LHCN-M2 (cell line): Measurements from ENCODE around the gene ZMIZ1. TPM values are rescaled to one million over a fixed set of nuclear protein-coding genes. Genes with fewer than 3 reads are reported as not detected.

Experiments
- DNase-seq: peaks from one replicate; pipeline ENCODE4 v3.0.0-alpha.2; 2012; ENCODE audit warnings: low read depth
- total RNA-seq: library from RNA; depleted of rRNA; stranded (reverse); fragments of >200 nt; gene quantifications from 2 replicates; pipeline ENCODE4 v1.2.3, GENCODE V29; 2014

ZMIZ1 gene
- total RNA-seq, 1 experiment from 2014 or later, result 12.5 TPM

- peak; percentile 39 for DNase-seq
Measured at GRCh38 chr10:79116801-79117723, 48.3 kb downstream of the ZMIZ1 start.

GRCh38 chr10:79118286-79119202, 49.8 kb downstream of the ZMIZ1 start:
- no peak for DNase-seq

DNA sequence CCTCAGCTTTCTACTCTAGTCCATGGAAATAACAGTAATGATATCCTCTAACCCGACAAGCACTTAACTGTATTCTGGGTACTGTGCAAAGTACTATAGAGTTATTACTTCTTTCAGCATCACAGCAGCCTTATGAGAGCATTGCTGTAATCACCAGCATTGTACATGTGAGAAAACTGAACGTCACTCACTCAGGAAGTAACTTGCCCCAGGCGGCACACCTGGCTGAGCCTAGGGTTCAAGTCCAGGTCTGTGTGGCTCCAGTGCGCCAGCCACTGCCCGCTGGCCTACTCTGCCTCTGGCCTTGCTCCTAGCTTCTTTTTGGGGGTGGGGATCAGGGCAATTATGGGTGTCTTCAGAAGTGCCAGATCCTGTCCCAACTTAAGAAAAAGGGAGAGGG, 50.5 kb downstream of the ZMIZ1 start:
- no peak for DNase-seq

- peak; percentile 98 for DNase-seq
Measured at GRCh38 chr10:79123547-79123963, 54.8 kb downstream of the ZMIZ1 start.

DNA sequence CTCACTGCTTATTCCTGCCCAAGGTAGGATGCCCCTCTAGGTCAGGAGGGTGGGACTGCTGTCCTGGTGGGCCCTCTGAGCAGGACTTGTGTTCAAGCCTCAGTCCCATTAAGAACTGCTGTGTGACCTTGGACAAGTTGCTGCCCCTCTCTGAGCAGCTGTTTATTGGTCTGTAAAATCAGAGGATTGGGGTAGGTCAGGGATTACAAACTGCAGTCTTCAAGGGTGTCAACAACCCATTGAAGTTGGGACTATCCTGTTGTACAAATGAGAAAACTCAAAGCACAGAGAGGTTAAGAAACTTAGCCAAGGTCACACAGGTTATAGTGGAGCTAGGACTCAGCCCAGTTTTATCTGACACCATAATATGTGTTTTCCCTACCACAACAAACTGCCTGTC, 55.3 kb downstream of the ZMIZ1 start:
- no peak for DNase-seq

DNA sequence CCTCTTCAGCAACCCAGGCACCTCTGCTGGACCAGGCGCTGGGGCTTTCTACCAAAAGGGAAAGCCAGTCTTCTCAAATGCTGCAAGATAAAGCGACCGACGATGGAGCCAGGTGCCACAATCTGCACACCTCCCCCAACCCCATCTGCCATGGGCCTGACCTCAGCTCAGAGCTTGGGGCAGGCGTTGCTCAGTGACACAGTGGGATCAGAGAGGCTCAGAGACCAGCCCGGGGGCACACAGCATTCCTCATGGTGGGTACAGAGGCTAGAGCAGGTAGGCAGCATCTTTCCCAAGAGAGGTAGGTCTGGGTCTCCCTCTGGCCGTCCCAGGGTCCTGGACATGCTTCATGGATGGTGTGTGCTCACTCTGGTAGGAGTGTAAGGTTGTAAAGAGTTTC, 56.3 kb downstream of the ZMIZ1 start:
- DNase-seq, result no peak

DNA sequence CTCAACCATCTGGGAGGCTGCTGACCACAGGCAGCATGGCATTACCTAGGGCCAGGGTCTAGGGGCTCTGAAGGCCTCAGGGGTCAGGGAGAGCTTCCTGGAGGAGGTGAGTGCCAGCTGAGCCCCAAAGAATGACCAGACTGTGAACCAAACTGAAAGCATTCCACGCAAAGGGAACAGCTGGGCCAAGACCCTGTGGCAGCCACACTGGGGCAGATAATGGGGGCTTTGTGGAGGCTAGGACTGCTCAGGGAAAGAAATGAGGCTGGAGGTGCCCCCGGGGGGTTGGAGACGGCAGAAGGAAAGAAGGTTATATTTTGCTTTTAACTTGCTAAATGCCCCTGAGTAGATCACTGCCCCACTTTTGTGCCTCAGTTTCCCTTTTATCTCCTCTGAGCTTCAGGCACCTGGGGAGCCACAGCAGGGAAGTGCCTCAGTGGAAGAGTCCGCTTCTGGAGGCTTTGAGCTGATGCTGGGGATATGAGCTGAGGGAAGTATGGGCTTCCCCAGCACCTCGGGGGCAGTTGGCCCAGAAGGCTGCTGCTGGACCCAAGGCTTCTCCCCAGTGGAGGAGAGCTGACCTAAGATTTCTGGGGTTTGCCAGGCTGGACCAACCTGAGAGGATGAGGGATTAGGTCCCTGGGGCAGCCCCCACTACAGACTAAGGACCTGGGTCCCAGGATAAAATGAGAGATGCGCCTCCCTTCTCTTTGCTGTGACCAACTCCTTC, 57.8 kb downstream of the ZMIZ1 start:
- no peak for DNase-seq

- DNase-seq, result peak; percentile 65
Measured at GRCh38 chr10:79127151-79127961, 58.6 kb downstream of the ZMIZ1 start.

DNA sequence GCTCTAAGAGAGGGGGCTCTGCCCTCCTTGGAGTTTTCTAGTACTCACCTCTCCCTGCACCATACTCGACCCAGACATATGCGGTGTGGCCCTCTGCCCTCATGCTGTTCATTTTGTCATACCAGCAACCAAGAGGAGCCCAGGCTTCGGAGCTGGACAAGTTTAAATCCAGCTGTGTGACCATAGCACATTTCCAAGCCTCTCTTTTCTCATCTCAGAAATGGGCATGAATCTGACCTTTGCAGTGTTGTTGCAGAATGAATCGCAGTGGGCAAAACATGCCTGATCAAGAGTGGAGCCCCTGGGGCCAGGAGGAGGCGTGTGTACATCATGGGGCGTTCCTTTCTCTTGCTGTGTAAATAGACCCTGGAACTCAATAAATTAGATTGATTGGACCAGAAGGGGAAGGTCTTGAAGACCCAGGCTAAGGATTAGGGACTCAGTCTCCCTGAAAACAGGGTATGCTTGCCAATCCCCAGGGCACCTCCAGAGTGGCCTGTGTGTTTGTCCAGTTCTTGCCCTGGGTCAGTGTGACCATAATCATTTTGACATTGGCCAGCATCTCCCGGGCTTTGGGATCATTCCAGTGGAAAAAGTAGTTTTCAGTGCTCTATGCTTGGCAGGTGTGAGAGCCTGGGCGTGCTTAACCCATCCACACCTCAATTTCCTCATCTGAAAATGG, 59.6 kb downstream of the ZMIZ1 start:
- DNase-seq, result no peak

GRCh38 chr10:79128923-79129305, 60.1 kb downstream of the ZMIZ1 start:
- no peak for DNase-seq

DNA sequence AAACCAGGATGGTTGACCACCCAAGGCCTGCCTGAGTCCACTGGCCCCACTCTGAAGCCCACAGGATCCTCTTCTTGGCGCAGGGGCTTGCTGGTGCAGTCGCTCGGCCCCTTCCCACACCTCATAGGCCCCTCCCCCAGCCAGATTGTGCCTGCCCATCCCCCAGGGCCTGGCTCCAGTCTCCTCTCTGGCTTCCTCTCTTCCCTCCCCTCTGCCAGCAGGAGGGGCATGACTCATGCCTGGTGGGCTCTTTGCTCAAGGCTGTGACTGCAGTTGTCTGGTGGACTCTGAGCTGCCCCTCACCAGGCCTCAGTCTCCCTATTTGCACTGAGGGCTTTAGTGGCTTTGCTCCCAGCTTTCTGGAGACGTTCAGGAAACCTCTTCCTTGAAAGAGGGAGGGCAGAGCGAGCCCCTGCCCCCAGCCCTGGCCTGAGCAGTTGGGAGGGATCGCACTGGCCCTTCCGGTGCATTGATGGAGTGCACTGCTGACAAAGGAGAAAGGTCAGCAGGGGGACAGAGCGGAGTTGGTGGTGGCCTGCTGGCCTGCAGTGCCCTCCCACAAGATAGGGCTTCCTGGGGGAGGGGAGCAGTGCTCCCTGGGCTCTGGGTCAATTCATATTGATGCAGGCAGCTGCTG, 60.7 kb downstream of the ZMIZ1 start:
- peak; percentile 53 for DNase-seq

DNA sequence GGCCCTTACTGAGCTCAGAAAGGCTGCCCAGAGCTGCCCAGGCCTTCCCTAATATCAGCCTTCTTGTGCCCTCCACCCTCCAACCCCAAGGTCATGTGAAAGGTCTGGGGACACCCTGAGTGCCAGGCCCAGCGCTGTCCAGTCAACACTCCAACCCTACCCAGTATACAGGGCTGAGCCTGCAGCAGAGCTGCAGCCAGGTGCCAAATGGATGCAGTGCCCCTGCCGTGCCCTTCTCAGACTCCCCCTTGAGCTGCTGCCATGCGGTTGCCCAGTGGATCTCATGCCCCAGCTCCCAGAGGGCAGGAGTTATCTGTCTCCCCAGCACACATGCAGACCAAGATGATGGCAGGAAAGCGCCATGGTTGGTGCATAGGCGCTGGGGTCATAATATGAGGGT, 61.5 kb downstream of the ZMIZ1 start:
- DNase-seq, result no peak

DNA sequence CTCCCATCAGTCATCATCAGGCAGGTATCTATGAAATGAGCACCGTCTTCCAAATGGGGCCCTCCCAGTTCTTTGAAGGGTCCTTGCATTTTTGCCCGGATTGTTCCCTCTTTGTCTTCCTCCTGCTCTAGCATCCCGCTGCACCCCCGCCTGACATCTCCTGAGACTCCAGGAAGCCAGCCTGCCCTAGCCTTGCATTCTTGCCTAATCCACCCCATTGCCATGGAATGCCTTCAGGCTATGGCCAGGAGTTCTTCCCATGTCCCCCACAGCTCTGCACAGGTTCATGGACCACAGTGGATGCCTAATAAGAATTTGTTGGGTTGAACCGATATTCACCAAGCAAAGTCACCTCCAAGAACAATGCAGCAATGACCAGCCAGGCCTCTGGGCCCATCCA, 62.1 kb downstream of the ZMIZ1 start:
- no peak for DNase-seq

DNA sequence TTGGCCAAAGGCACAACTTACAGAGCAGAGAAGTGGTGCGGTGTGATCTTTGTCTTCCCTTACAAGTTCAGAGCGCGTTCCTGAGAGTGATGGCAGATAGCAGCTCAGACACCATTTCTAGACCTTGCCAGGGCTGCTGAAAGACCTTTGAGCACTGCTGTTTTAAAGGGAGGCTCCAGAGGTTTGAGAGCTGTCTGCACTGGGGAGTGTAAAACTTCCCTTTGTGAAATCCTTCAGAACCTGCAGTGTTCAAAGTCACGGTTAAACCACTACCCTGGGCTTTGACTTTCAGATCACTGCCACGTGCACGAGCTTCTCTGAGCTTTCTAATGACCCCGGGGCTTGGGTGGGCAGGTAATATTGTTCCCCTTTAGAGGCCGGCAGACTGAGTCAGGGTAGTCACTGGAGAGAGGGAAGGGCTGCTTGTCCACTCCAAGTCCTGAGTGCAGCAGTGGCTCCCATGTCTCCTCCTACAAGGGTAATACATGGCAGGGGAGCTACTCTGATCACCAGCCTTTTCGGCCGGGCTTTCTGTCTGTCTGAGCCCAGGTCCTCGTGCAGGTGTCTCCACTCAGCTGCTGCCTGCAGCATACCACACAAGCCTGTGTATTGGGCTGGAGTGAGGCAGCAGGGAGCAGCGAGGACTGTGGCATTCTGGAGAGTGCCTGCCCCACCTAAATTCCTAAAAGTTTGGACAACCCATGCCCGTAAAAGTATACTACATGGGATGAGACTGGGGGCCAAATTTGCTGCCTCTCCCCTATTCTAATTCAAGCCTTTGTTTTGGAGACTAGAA, 63.3 kb downstream of the ZMIZ1 start:
- no peak for DNase-seq

- DNase-seq, result no peak
Measured at GRCh38 chr10:79132681-79133381, 64.1 kb downstream of the ZMIZ1 start.

DNA sequence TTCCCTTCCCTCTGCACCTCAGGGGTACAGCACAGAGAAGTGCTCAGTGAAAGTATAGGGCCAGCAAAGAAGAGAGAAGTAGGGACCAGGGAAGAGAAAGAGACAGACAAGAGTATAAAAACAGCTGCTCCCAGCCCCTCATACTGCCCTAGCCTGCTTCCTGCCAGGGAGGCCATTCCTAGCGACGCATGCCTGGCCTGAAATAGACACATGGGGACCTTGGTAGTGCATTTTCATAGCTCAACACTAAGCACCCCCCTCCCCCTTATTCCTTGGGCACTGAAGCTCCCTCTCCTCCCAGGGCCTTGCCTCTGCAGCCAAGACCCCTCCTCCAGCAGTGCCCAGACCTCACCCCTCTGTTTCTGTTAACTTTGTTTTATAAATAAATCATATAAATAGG, 64.7 kb downstream of the ZMIZ1 start:
- DNase-seq, result no peak

- no peak for DNase-seq
Measured at GRCh38 chr10:79135790-79136189, 67.0 kb downstream of the ZMIZ1 start.
